Lower leg skin (tissue), 4 donors: Measurements from ENCODE around the gene ADGRL3. TPM values are rescaled to one million over a fixed set of nuclear protein-coding genes. Genes with fewer than 3 reads are reported as not detected.
"Not testable (repeated sequence)": the region's sequence is repeated elsewhere in the genome, so short reads cannot be mapped to it uniquely, and the experiment has no call there.

ENCODE experiments used
- DNase-seq, 2 donors: peaks; one replicate each; pipeline ENCODE4 v3.0.0-alpha.2; 2019; ENCODE audit warnings: low spot score in 2 of 2
- H3K4me3 ChIP-seq: fragments of 200-600 bp; sonication (generic); 2 replicates; pipeline ENCODE4 v1.5.1; 2017; ENCODE audit warnings: mild to moderate bottlenecking, low read depth; ENCODE audit not compliant: poor library complexity, severe bottlenecking
- CTCF ChIP-seq, 3 donors: fragments of 450-650 bp; IDR thresholded peaks; one replicate each; pipeline ENCODE4 v1.5.1; 2016; ENCODE audit warnings: antibody characterized with exemption in 3 of 3, mild to moderate bottlenecking in 3 of 3, moderate library complexity in 2 of 3
- POLR2A ChIP-seq, 2 donors: fragments of 450-650 bp; IDR thresholded peaks; one replicate each; pipeline ENCODE4 v1.6.1; 2016 to 2017; ENCODE audit warnings: antibody characterized with exemption in 2 of 2, mild to moderate bottlenecking in 1 of 2, moderate library complexity in 1 of 2
- WGBS, 2 donors: methylation state at CpG; one replicate each; pipeline ENCODE4 v1.1.5; 2018; 5-methylcytosine and 5-hydroxymethylcytosine counted together
- intact Hi-C: fragments of 100-400 bp; cut with DNase I; formaldehyde crosslinking; loops from one replicate; pipeline ENCODE4 v1.15.0; 2023; ENCODE audit warnings: low total_unique reads
- total RNA-seq, 4 donors: library from RNA; depleted of rRNA; stranded (reverse); fragments of >200 nt; gene quantifications; one replicate each; pipeline ENCODE4 v1.1.0, GENCODE V29; 2016

ADGRL3 gene
- total RNA-seq, 4 donors from 2014 or later: 1.8 to 21.2 (median 8.2) TPM

- WGBS, 2 donors: 67 to 70% methylated on average over 3 of the region's 3 CpGs
- H3K4me3 ChIP-seq: no peak overlapping the region
- intact Hi-C loops: no loop called here
- no peak for DNase-seq
- TF ChIP-seq POLR2A (IDR thresholded peaks at IDR 0.05) (no peak), CTCF (IDR thresholded peaks at IDR 0.05) (no peak)
These were observed 176.2 kb downstream of the ADGRL3 start for GRCh38 chr4:61376301-61376700.

- WGBS, 2 donors: 47 to 58% methylated on average over 1 of the region's 1 CpG
- no peak overlapping the region for H3K4me3 ChIP-seq
- TF ChIP-seq CTCF (IDR thresholded peaks at IDR 0.05): no peak
- TF ChIP-seq POLR2A (IDR thresholded peaks at IDR 0.05): no peak
- intact Hi-C loops: no loop called here
- DNase-seq: no peak
These were observed 179.3 kb downstream of the ADGRL3 start for GRCh38 chr4:61379406-61379805.

- intact Hi-C loops: no loop called here
- no peak for DNase-seq
- no peak overlapping the region for H3K4me3 ChIP-seq
- WGBS, 2 donors: 82 to 96% methylated on average over 2 of the region's 2 CpGs
- TF ChIP-seq POLR2A (IDR thresholded peaks at IDR 0.05) (no peak), CTCF (IDR thresholded peaks at IDR 0.05) (no peak)
These were observed 180.7 kb downstream of the ADGRL3 start for GRCh38 chr4:61380865-61381264.

GRCh38 chr4:61385256-61385655, 185.1 kb downstream of the ADGRL3 start:
- intact Hi-C loops: no loop called here
- H3K4me3 ChIP-seq: no peak overlapping the region
- WGBS, 2 donors: 79 to 81% methylated on average over 4 of the region's 4 CpGs
- TF ChIP-seq CTCF (IDR thresholded peaks at IDR 0.05): no peak
- TF ChIP-seq POLR2A (IDR thresholded peaks at IDR 0.05): no peak
- DNase-seq: no peak

- H3K4me3 ChIP-seq, intact Hi-C loops, DNase-seq: not testable (repeated sequence)
- WGBS, 2 donors: 89 to 92% methylated on average over 7 of the region's 7 CpGs
These were observed 187.2 kb downstream of the ADGRL3 start for GRCh38 chr4:61387372-61387771.

GRCh38 chr4:61389640-61390039, 189.5 kb downstream of the ADGRL3 start:
- no peak overlapping the region for H3K4me3 ChIP-seq
- intact Hi-C loops: no loop called here
- TF ChIP-seq POLR2A (IDR thresholded peaks at IDR 0.05) (no peak), CTCF (IDR thresholded peaks at IDR 0.05) (no peak)
- 62 to 63% methylated on average over 2 of the region's 2 CpGs for WGBS, 2 donors
- no peak for DNase-seq
